HG02870 (cell line): ENCODE data around the gene KBTBD12.

Source experiments
- ATAC-seq: cut with Tn5 transposase; IDR thresholded peaks from one replicate; pipeline ENCODE4 v1.9.1; 2021; ENCODE audit warnings: mild to moderate bottlenecking, moderate library complexity; ENCODE audit not compliant: unreplicated experiment

Gene KBTBD12

GRCh38 chr3:127951276-127951675 lies 36.2 kb downstream of the KBTBD12 start:
- no peak for ATAC-seq

GRCh38 chr3:127953091-127954035 lies 38.3 kb downstream of the KBTBD12 start:
- ATAC-seq = no peak

- ATAC-seq = no peak
Observed at GRCh38 chr3:127954640-127955039, 39.6 kb downstream of the KBTBD12 start.

DNA sequence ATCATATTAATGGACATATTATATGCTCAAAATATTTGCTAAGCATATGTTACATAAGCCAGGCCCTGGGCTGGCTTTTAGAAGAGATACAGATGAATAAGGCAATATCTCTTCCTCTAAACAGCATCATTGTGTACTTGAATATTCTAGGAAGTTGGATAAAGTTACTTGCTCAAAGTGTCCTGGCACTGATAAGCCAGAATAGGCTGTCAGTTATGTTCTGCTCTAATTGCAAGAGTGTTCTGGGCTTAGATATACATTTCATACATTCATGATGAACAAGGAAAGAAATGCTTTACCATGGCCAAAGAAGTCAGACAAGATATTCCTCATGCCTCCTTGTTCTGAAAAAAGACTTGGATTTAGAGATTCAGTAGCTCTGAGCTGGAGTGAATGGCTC lies 40.7 kb downstream of the KBTBD12 start:
- no peak for ATAC-seq

- no peak for ATAC-seq
Observed at GRCh38 chr3:127959041-127959440, 44.0 kb downstream of the KBTBD12 start.

DNA sequence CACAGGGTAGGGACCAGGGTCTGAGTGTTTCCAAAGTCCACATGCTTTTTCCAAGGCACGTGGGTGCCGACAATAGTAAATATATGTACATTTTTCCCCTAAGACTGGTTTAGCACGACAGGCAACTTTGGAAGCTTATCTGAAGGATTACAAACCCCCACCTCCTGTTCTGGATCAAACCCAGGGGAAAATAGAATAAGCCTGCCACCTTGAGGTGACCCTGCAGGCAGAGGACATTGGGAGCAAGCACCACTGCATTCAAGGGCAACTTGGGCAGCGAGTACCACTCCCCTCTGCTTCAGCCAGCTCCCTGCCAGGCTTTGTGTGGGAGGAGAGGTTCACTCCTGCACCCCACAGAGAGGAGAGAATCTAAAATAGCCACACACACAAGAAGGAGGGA lies 44.8 kb downstream of the KBTBD12 start:
- no peak for ATAC-seq

- ATAC-seq = no peak
Observed at GRCh38 chr3:127960421-127960965, 45.5 kb downstream of the KBTBD12 start.

- no peak for ATAC-seq
Observed at GRCh38 chr3:127961124-127961523, 46.1 kb downstream of the KBTBD12 start.

GRCh38 chr3:127961963-127962362 lies 46.9 kb downstream of the KBTBD12 start:
- no peak for ATAC-seq

GRCh38 chr3:127962937-127963336 lies 47.9 kb downstream of the KBTBD12 start:
- no peak for ATAC-seq

DNA sequence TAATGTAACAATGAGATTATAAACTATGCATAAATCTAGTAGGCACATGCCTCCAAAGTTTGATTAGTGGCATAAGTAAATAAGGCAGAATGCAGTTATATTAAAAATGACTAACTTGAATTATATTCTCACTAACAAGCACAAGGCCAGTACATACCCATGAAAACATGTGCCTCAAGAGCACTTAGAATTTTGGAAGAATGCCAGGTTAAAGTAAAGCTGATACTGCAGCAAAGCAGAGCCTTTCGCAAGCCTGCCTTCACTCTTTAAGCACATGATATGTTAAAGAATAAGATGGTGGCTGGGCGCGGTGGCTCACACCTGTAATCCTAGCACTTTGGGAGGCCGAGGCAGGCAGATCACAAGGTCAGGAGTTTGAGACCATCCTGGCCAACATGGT lies 49.0 kb downstream of the KBTBD12 start:
- ATAC-seq = no peak

DNA sequence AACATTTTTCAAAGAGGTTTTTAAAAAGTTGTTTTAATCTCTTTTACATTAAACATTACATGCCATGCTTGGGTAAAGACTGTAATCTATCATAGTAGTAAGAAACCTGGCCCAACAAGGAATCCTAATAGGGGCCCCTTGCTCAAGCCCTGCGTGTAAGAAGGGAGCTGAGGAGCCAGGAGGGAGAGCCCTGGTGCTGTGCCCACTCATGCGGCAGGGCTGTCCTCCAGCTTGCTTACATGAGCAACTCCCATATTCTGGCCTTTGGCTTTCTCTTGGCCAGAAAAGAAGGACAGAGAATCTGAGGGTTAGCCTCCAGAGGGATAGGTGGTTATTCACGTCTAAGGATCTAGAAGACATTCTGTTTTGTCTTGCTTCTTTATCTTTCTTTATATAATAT lies 49.8 kb downstream of the KBTBD12 start:
- no peak for ATAC-seq

- ATAC-seq = no peak
Observed at GRCh38 chr3:127967316-127967715, 52.3 kb downstream of the KBTBD12 start.

GRCh38 chr3:127970966-127971592 lies 56.0 kb downstream of the KBTBD12 start:
- ATAC-seq = no peak

DNA sequence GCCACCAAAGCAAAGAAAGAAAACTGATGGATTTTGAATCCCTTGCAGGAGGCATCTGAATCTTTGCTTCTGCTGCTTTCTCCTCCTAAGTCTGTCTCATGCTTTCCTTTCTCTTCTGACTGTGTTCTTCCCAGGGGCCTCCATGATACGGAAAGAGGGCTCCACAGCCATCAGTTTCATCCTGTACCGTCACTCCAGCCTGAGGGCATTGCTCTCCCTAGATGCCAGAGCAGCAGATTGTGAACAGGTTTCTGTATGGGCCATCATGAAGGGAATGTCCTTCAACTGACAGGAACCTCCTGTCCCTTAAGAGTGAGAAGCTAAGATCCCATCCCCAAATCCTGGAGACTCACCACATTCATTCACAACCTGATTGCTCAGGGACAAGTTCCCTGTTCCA lies 59.2 kb downstream of the KBTBD12 start:
- ATAC-seq = no peak

- no peak for ATAC-seq
Observed at GRCh38 chr3:127975153-127976029, 60.4 kb downstream of the KBTBD12 start.

- no peak for ATAC-seq
Observed at GRCh38 chr3:127978636-127979035, 63.6 kb downstream of the KBTBD12 start.

DNA sequence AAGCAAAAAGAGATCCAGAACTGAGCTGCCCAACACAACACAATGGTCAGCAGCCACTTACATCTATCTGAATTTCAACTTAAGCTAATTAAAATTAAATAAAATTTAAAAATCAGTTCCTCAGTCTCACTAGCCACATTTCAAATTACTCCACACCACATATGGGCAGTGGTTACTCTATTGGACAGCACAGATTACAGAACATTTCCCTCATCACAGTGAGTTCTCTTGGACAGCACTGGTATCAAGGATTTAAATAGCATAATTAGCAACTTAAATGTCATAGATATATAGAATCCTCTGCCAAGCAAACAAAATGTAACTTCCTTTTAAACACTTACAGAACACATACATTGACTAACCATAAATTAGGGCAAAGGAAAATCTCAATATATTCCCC lies 64.4 kb downstream of the KBTBD12 start:
- ATAC-seq = no peak

GRCh38 chr3:127981097-127981496 lies 66.1 kb downstream of the KBTBD12 start:
- no peak for ATAC-seq

GRCh38 chr3:127982155-127982554 lies 67.1 kb downstream of the KBTBD12 start:
- ATAC-seq = no peak
